Right renal cortex interstitium (tissue), 3 donors: ENCODE data around the gene C17orf100. TPM values are rescaled to one million over a fixed set of nuclear protein-coding genes. Genes with fewer than 3 reads are reported as not detected.

Experiments
- DNase-seq, 3 donors: peaks; one replicate each; pipeline ENCODE4 v3.0.0-alpha.2; 2013; ENCODE audit warnings: low read depth in 3 of 3, low spot score in 2 of 3
- polyA plus RNA-seq, 3 donors: library from polyadenylated mRNA; unstranded; fragments of 120-200 nt; gene quantifications; one replicate each; pipeline ENCODE4 v1.2.1, GENCODE V29; 2013; ENCODE audit not compliant: insufficient read length in 3 of 3

C17orf100 gene
- polyA plus RNA-seq, result 10 to 100 TPM; 10.2 to 10.4 (median 10.3) TPM

- DNase-seq, result peak; percentile 78 to 85 (median 79)
Measured at GRCh38 chr17:6651354-6651918, at the start of gene C17orf100, which contains the start of gene MED31. TSS of gene C17orf100 (plus strand) at chr17:6651762. CDS start at chr17:6651914, 152 bp downstream. TSS of gene MED31 (minus strand) at chr17:6651605. CDS start at chr17:6651528, 77 bp downstream.

- no peak for DNase-seq
Measured at GRCh38 chr17:6602141-6602540, 49.4 kb upstream of the C17orf100 start.

GRCh38 chr17:6603744-6604325, 47.7 kb upstream of the C17orf100 start:
- DNase-seq, result peak in 1 of 3 donors; percentile 7

- DNase-seq, result no peak
Measured at GRCh38 chr17:6605142-6605541, 46.4 kb upstream of the C17orf100 start.

GRCh38 chr17:6608321-6608720, 43.2 kb upstream of the C17orf100 start:
- DNase-seq, result no peak

GRCh38 chr17:6610011-6610410, 41.6 kb upstream of the C17orf100 start:
- DNase-seq, result no peak

- no peak for DNase-seq
Measured at GRCh38 chr17:6611231-6611630, 40.3 kb upstream of the C17orf100 start.

GRCh38 chr17:6623941-6624340, 27.6 kb upstream of the C17orf100 start:
- no peak for DNase-seq

GRCh38 chr17:6626616-6627015, 24.9 kb upstream of the C17orf100 start:
- DNase-seq, result no peak

- no peak for DNase-seq
Measured at GRCh38 chr17:6627019-6627418, 24.5 kb upstream of the C17orf100 start.

GRCh38 chr17:6630390-6630789, 21.2 kb upstream of the C17orf100 start:
- no peak for DNase-seq

- DNase-seq, result no peak
Measured at GRCh38 chr17:6632530-6632929, 19.0 kb upstream of the C17orf100 start.

- DNase-seq, result no peak
Measured at GRCh38 chr17:6633263-6633662, 18.3 kb upstream of the C17orf100 start.

- DNase-seq, result no peak
Measured at GRCh38 chr17:6636105-6636504, 15.5 kb upstream of the C17orf100 start.

- DNase-seq, result no peak
Measured at GRCh38 chr17:6636616-6637457, 14.7 kb upstream of the C17orf100 start.

GRCh38 chr17:6637458-6637840, 14.1 kb upstream of the C17orf100 start:
- no peak for DNase-seq

- no peak for DNase-seq
Measured at GRCh38 chr17:6638046-6638908, 13.3 kb upstream of the C17orf100 start.

- no peak for DNase-seq
Measured at GRCh38 chr17:6639014-6639585, 12.5 kb upstream of the C17orf100 start.

GRCh38 chr17:6639586-6640535, 11.7 kb upstream of the C17orf100 start:
- no peak for DNase-seq
